Urinary bladder (tissue), 4 donors: ENCODE measurements around the gene PACS1. TPM values are rescaled to one million over a fixed set of nuclear protein-coding genes. Genes with fewer than 3 reads are reported as not detected.

Experiments
- DNase-seq: peaks from one replicate; pipeline ENCODE4 v3.0.0-alpha.2; 2015; ENCODE audit errors: extremely low spot score
- H3K27ac ChIP-seq: one replicate; pipeline ENCODE4 v1.5.1; 2013; ENCODE audit warnings: low read depth, mild to moderate bottlenecking, moderate library complexity
- H3K36me3 ChIP-seq: one replicate; pipeline ENCODE4 v1.6.1; 2013; ENCODE audit warnings: mild to moderate bottlenecking, moderate library complexity; ENCODE audit not compliant: insufficient read depth
- H3K4me1 ChIP-seq: one replicate; pipeline ENCODE4 v1.6.1; 2013; ENCODE audit warnings: mild to moderate bottlenecking, moderate library complexity; ENCODE audit not compliant: insufficient read depth
- H3K4me3 ChIP-seq: one replicate; pipeline ENCODE4 v1.5.1; 2013; ENCODE audit warnings: low read depth, low read length
- WGBS: extraction: QIAGEN DNeasy Blood & Tissue Kit; methylation state at CpG from one replicate; pipeline ENCODE4 v1.1.7; 2013; 5-methylcytosine and 5-hydroxymethylcytosine counted together
- polyA plus RNA-seq: library from polyadenylated mRNA; stranded (reverse); fragments of 200-250 nt; gene quantifications from one replicate; pipeline ENCODE4 v1.2.3, GENCODE V29; 2013
- total RNA-seq: library from RNA; depleted of rRNA; stranded (reverse); fragments of >200 nt; gene quantifications from one replicate; pipeline ENCODE4 v1.2.3, GENCODE V29; 2014
- donor health status: healthy with polysubstance abuse.
- donor health status: healthy.

The PACS1 gene
- total and polyA plus RNA-seq, 2 donors, result 41.3 to 42.3 TPM

GRCh38 chr11:66139817-66140404 lies 69.8 kb downstream of the PACS1 start:
- no peak overlapping the region for H3K4me3 ChIP-seq
- no peaks in the 10 kb centered on the region for H3K36me3 ChIP-seq
- H3K27ac ChIP-seq, result no peak overlapping the region
- no peaks in the 10 kb centered on the region for H3K4me1 ChIP-seq
- WGBS, result 92% methylated on average over 7 of the region's 7 CpGs
- DNase-seq, result no peak

DNA sequence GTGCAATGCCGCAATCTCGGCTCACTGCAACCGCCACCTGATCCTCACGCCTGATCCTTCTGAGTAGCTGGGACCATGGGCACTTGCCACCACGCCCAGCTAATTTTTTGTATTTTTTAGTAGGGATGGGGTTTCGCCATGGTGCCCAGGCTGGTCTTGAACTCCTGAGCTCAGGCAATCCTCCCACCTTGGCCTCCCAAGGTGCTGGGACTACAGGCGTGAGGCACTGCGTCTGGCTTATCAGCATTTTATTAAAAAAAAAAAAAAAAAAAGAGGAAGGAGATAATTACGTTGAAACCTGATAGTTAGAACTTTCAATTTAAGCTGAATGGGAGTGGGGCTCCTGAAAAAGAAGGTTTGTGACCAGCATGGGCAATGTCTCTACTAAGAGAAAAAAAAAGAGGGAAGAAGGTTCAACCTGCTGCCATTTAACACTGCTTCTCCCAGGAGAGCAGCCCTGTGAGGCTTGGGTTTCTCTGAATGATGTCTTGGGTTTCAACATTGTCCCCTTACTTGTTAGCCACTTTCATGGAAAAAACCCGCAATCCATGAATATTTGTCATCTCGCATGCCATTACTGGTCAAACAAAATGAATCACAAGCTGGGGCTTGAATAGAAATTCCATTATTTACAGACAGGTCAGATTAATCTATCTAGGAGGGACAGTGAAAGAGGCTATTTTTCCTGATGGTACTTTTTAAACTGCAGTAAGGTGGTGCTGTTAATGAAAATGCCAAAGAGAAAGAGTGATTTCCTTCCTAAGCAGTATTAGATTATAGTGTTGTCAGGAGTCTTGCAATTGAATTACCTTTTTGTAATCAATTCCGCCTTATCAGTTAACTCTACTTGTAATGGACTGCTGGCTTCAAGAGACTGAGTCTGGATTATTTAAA lies 72.5 kb downstream of the PACS1 start:
- H3K4me3 ChIP-seq, result no peak overlapping the region
- WGBS, result 90% methylated on average over 12 of the region's 12 CpGs

DNA sequence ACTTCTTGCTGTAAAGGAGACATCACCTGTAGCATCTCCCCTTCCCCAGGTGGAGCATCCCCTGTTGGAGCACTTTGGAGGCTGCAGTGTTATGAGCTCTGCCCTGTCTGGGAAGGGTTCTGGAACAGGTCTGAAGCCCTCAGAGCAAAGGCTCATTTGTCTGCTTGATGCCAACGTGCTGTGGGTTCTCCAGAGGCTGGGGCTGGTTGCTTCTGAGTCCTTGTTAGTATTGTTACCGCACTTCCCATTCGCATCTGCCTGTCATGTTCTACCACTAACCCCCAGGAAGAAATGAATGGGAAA lies 73.1 kb downstream of the PACS1 start:
- no peaks in the 10 kb centered on the region for H3K4me1 ChIP-seq
- no peak overlapping the region for H3K27ac ChIP-seq
- 92% methylated on average over 3 of the region's 3 CpGs for WGBS
- no peak overlapping the region for H3K4me3 ChIP-seq
- H3K36me3 ChIP-seq, result peaks cover 2% of the 10 kb centered on the region
- no peak for DNase-seq

More for the DNA sequence above, 72.5 kb downstream of the PACS1 start:
- H3K27ac ChIP-seq, result no peak overlapping the region
- no peak for DNase-seq
- no peaks in the 10 kb centered on the region for H3K4me1 ChIP-seq
- peaks cover 2% of the 10 kb centered on the region for H3K36me3 ChIP-seq

DNA sequence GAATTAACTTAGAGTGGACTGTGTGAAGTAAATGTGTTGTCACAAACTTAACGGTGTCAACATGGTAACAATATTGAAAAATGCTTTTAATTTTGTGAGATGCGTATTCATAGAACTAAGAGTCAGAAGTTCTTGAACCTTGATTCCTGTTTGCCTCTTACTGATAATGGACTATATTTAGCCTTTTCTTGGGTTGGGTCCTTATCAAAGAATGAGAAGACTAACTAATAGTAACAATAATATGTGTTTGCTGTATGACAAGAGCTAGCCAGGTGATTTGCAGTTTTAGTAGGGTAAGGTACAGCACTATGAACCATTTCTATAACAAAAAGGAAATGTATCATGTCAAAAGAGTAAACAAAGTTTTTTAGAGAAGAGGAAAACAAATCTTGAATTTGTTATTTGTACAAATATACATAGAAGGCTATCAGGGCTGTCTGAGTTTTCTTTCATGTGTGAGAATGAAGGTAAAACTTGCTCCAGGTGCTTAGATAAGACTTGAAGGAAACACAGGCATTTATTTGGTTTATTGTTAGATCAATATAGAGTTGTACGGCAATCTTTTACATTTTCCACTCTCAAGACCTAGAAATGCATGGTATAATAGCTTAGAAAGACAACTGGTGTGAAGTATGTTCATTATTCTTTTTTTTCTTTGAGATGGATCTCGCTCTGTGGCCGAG lies 74.1 kb downstream of the PACS1 start:
- Histone ChIP-seq H3K4me1 (no peaks in the 10 kb centered on the region), H3K27ac (no peak overlapping the region), H3K36me3 (peaks cover 2% of the 10 kb centered on the region), H3K4me3 (no peak overlapping the region)
- WGBS, result 95% methylated on average over 5 of the region's 5 CpGs
- DNase-seq, result no peak

DNA sequence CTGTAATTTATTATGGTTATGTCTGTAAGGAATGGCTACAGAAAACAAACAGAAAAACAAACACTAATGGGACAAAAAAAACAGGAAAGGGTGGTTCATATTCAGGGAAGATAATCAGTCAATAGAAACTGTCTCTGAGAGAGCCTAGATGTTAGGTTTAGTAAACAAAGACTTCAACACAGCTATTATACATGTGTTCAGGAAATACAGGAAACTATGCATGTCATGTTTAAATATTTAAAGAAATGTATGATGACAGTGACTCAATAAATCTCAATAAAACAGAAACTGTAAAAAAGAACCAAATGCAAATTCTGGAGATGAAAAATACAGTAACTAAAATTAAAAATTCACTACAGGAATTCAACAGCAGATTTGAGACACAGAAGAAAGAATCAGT lies 76.0 kb downstream of the PACS1 start:
- Histone ChIP-seq H3K4me1 (no peaks in the 10 kb centered on the region), H3K27ac (no peak overlapping the region), H3K36me3 (peaks cover 2% of the 10 kb centered on the region), H3K4me3 (no peak overlapping the region)
- DNase-seq, result no peak

GRCh38 chr11:66146940-66147339 lies 76.9 kb downstream of the PACS1 start:
- Histone ChIP-seq H3K27ac (no peak overlapping the region), H3K36me3 (peaks cover 2% of the 10 kb centered on the region), H3K4me1 (no peaks in the 10 kb centered on the region), H3K4me3 (no peak overlapping the region)
- no peak for DNase-seq
- WGBS, result 97% methylated on average over 5 of the region's 5 CpGs

DNA sequence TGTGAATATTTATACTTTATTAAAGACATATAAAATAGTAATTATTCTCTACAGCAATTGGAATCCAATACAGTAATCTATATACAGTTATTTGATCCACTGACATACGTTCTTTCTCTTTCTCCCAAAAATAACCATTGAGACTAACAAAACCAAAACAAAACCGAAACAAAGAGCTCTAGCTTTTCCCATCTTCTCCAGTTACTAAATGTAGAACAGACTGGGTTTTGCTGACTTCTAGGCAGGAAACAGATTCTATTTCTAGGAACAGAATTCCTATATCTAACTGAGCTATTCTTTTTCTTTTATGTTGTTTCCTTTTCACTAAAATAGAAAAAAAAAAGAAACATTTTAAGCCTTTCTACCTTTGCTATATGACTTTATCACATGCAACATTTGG lies 80.1 kb downstream of the PACS1 start:
- no peak overlapping the region for H3K4me3 ChIP-seq
- no peak for DNase-seq
- WGBS, result 59% methylated on average over 2 of the region's 2 CpGs
- peaks cover 2% of the 10 kb centered on the region for H3K36me3 ChIP-seq
- no peaks in the 10 kb centered on the region for H3K4me1 ChIP-seq
- H3K27ac ChIP-seq, result no peak overlapping the region

GRCh38 chr11:66150725-66151124 lies 80.7 kb downstream of the PACS1 start:
- Histone ChIP-seq H3K4me3 (no peak overlapping the region), H3K4me1 (no peaks in the 10 kb centered on the region), H3K36me3 (peaks cover 2% of the 10 kb centered on the region), H3K27ac (no peak overlapping the region)
- no peak for DNase-seq

GRCh38 chr11:66151273-66151672 lies 81.2 kb downstream of the PACS1 start:
- WGBS, result 74% methylated on average over 4 of the region's 4 CpGs
- Histone ChIP-seq H3K4me1 (no peaks in the 10 kb centered on the region), H3K36me3 (peaks cover 1% of the 10 kb centered on the region)

DNA sequence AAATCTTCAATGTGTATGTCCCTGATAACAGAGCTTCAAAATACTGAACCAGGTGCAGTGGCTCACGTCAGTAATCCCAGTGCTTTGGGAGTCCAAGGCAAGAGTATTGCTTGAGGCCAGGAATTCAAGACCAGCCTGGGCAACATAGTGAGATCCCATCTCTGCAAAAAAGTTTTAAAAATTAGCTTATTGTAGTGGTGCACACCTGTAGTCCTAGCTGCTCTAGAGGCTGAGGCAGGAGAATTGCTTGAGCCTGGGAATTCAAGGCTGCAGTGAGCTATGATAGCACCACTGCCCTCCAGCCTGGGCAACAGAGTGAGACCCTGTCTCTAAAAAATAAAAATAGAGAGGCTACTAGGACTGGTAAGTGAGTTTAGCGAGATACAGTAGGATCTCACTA lies 84.0 kb downstream of the PACS1 start:
- Histone ChIP-seq H3K4me3 (no peak overlapping the region), H3K27ac (no peak overlapping the region), H3K36me3 (no peaks in the 10 kb centered on the region), H3K4me1 (no peaks in the 10 kb centered on the region)
- no peak for DNase-seq
- WGBS, result 91% methylated on average over 2 of the region's 2 CpGs

More at GRCh38 chr11:66151273-66151672, 81.2 kb downstream of the PACS1 start:
- Histone ChIP-seq H3K27ac (no peak overlapping the region), H3K4me3 (no peak overlapping the region)
- no peak for DNase-seq

- H3K36me3 ChIP-seq, result no peaks in the 10 kb centered on the region
- DNase-seq, result no peak
- H3K4me1 ChIP-seq, result no peaks in the 10 kb centered on the region
- H3K27ac ChIP-seq, result no peak overlapping the region
- no peak overlapping the region for H3K4me3 ChIP-seq
- WGBS, result 95% methylated on average over 7 of the region's 7 CpGs
These were observed 85.5 kb downstream of the PACS1 start for GRCh38 chr11:66155387-66156073.

DNA sequence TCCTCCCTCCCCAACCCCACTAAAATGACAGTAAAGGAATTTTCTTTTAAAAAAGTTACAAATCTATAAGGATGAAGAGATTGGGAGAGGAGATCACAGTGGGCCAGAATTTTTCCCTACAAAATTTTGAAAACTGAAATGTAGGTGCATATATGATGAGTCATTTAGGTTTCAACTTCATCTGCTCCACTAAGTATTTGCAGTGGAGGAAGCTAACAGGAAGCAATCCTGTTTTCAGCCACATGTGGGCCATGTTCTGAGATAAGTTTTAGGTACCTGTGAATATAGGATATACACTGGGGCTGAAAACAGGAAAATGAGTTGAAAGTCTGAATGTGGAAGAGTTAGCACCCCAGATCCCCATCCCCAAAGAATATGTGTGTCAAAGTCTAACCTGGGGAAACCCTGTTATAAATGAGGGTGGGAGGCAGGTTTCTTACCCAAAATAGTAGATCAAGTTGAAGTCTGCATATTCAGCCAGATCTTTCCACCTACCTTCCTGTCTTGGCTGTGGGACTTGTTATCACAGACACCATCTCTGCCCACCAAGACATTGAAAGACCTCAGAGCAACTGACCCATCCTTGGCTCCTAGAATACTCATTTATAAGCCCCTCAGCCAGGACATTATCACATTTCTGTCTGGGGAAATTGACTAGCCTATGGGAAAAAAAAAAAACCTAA lies 87.3 kb downstream of the PACS1 start:
- no peak for DNase-seq
- H3K4me1 ChIP-seq, result no peaks in the 10 kb centered on the region
- H3K36me3 ChIP-seq, result no peaks in the 10 kb centered on the region
- H3K27ac ChIP-seq, result no peak overlapping the region
- H3K4me3 ChIP-seq, result no peak overlapping the region

- Histone ChIP-seq H3K36me3 (no peaks in the 10 kb centered on the region), H3K4me3 (no peak overlapping the region), H3K27ac (no peak overlapping the region), H3K4me1 (no peaks in the 10 kb centered on the region)
- 93% methylated on average over 5 of the region's 5 CpGs for WGBS
- no peak for DNase-seq
These were observed 88.1 kb downstream of the PACS1 start for GRCh38 chr11:66158156-66158555.
